Measurements from ENCODE around the gene RITA1.

- TF ChIP-seq CTCF (IDR thresholded peaks at IDR 0.05) (no peak), POLR2A (IDR thresholded peaks at IDR 0.05) (no peak)
Measured at GRCh38 chr12:113228394-113229028, 43.0 kb downstream of the RITA1 start.

Measured in adrenal gland (tissue), 5 donors.